K562 (cell line): ENCODE data around the gene MECP2. TPM values are rescaled to one million over a fixed set of nuclear protein-coding genes. Genes with fewer than 3 reads are reported as not detected.
A peak's percentile ranks its signal among the peaks of the same experiment; 100 is the strongest.

ENCODE experiments used
- ATAC-seq: fragments of 200-7000 bp; cut with Tn5 transposase; 3 replicates; pipeline ENCODE4 v1.9.1; 2020; ENCODE audit warnings: moderate library complexity
- BruUV-seq: library from RNA; stranded (reverse); fragments of 400-500 nt; replicated peaks from 2 replicates; lab custom pipeline; 2021; lab: Mats Ljungman, UMichigan
- CTCF ChIA-PET: fragments of 300-600 bp; formaldehyde crosslinking; extraction: SDS; loops from one replicate; lab custom pipeline; 2021; ENCODE audit warnings: low intra/inter-chr PET ratio; lab: Yijun Ruan, JAX
- POLR2A ChIA-PET: fragments of 300-600, 350-650 bp; sonication (Branson Sonifier 250); formaldehyde crosslinking; extraction: SDS; loops from one replicate; lab custom pipeline; 2021; ENCODE audit warnings: antibody characterized with exemption, inconsistent platforms; lab: Yijun Ruan, JAX
- DNase-seq, 4 experiments: peaks; one replicate each; pipeline versions ENCODE4 v3.0.0 to v3.0.0-alpha.2; 2011 to 2018; ENCODE audit warnings: low spot score in 3 of 4, mixed read lengths in 3 of 4; ENCODE audit errors: extremely low read depth in 1 of 4
- FAIRE-seq: peaks from 2 replicates; lab custom pipeline; 2011; peaks lifted over from hg19 to GRCh38; lab: Jason Lieb, UNC
- H2AFZ ChIP-seq: 2 replicates; pipeline ENCODE4 v1.6.0; 2011; ENCODE audit warnings: low read depth, low read length, control low read depth, inconsistent platforms
- H3K27ac ChIP-seq: fragments of 200-600 bp; 3 replicates; pipeline ENCODE4 v1.8.0; 2011; ENCODE audit warnings: low read depth, mild to moderate bottlenecking, control low read depth, inconsistent platforms, low read length, moderate library complexity, mixed read lengths; ENCODE audit errors: extremely low read depth
- H3K27me3 ChIP-seq, 2 experiments: fragments of 300-600 bp in 1 of 2; 2 replicates in 1 of 2; 3 replicates in 1 of 2; pipeline versions ENCODE4 v1.6.0 to v1.8.0; 2011; ENCODE audit warnings: inconsistent platforms in 2 of 2, low read length in 2 of 2, mild to moderate bottlenecking in 1 of 2, mixed read lengths in 1 of 2, moderate library complexity in 1 of 2; ENCODE audit not compliant: control insufficient read depth in 2 of 2, insufficient read depth in 2 of 2
- H3K36me3 ChIP-seq: fragments of 300-600 bp; 3 replicates; pipeline ENCODE4 v1.8.0; 2011; ENCODE audit warnings: mild to moderate bottlenecking, low read length, inconsistent platforms; ENCODE audit not compliant: control insufficient read depth, insufficient read depth
- H3K4me1 ChIP-seq, 2 experiments: fragments of 200-600 bp in 1 of 2; replicated peaks in 1 of 2; 2 replicates in 1 of 2; 3 replicates in 1 of 2; pipeline versions ENCODE4 v1.5.1 to v1.8.0; 2011; ENCODE audit warnings: inconsistent platforms in 2 of 2, low read length in 2 of 2, mild to moderate bottlenecking in 1 of 2, mixed read lengths in 1 of 2, moderate library complexity in 1 of 2; ENCODE audit not compliant: control insufficient read depth in 2 of 2, insufficient read depth in 2 of 2
- H3K4me2 ChIP-seq: 2 replicates; pipeline ENCODE4 v1.6.1; 2011; ENCODE audit warnings: low read length, control low read depth, inconsistent platforms, mixed read lengths; ENCODE audit not compliant: insufficient read depth
- H3K4me3 ChIP-seq: fragments of 200-600 bp; sonication (generic), shearing (Covaris generic); 2 replicates; pipeline ENCODE4 v1.5.1; 2016; ENCODE audit warnings: control low read depth, inconsistent platforms
- H3K79me2 ChIP-seq: fragments of 200-600 bp; 3 replicates; pipeline ENCODE4 v1.8.0; 2011; ENCODE audit warnings: low read length, inconsistent platforms; ENCODE audit not compliant: control insufficient read depth, insufficient read depth
- H3K9ac ChIP-seq, 2 experiments: 2 replicates each; pipeline versions ENCODE4 v1.6.0 to v1.6.1; 2011; ENCODE audit warnings: low read depth in 2 of 2, low read length in 2 of 2, control low read depth in 1 of 2, inconsistent platforms in 1 of 2, mild to moderate bottlenecking in 1 of 2, mixed read lengths in 1 of 2; ENCODE audit not compliant: insufficient read depth in 1 of 2
- H3K9me1 ChIP-seq: one replicate; pipeline ENCODE4 v1.6.0; 2011; ENCODE audit warnings: inconsistent platforms, mild to moderate bottlenecking, low read length, moderate library complexity; ENCODE audit not compliant: control insufficient read depth, insufficient read depth
- H3K9me3 ChIP-seq: replicated peaks from 2 replicates; pipeline ENCODE4 v1.5.1; 2011; ENCODE audit warnings: low read depth, low read length, inconsistent platforms; ENCODE audit not compliant: control insufficient read depth, insufficient read depth
- H4K20me1 ChIP-seq: replicated peaks from 2 replicates; pipeline ENCODE4 v1.6.1; 2011; ENCODE audit warnings: low read length, inconsistent platforms, mixed read lengths; ENCODE audit not compliant: control insufficient read depth, insufficient read depth
- CBX3 ChIP-seq, 2 experiments: IDR thresholded peaks; 1 replicate in 1 of 2; 2 replicates in 1 of 2; pipeline ENCODE4 v1.6.1; 2012; ENCODE audit warnings: inconsistent platforms in 2 of 2, low read length in 2 of 2, borderline replicate concordance in 1 of 2, control low read depth in 1 of 2
- FOXA3 ChIP-seq, 2 experiments: fragments of 450-650 bp in 1 of 2; sonication (generic) in 1 of 2; formaldehyde crosslinking; IDR thresholded peaks in 1 of 2; conservative IDR thresholded peaks in 1 of 2; 2 replicates each; pipeline versions ENCODE4 v1.4.0 to v1.8.0; 2020 to 2022; ENCODE audit warnings: mild to moderate bottlenecking in 2 of 2, missing genetic modification reagents in 1 of 2
- POLR3G ChIP-seq: IDR thresholded peaks from 2 replicates; pipeline ENCODE4 v1.6.1; 2011; ENCODE audit not compliant: insufficient read length, insufficient replicate concordance; ENCODE audit errors: extremely low read depth
- WHSC1 ChIP-seq: IDR thresholded peaks from one replicate; pipeline ENCODE4 v1.6.1; 2012; ENCODE audit warnings: low read length, control low read depth, inconsistent platforms
- ZBTB17 ChIP-seq: fragments of 450-650 bp; formaldehyde crosslinking; IDR thresholded peaks from 2 replicates; pipeline ENCODE4 v1.4.0; 2020; ENCODE audit warnings: mild to moderate bottlenecking
- ZNF431 ChIP-seq: sonication (generic); formaldehyde crosslinking; IDR thresholded peaks from 2 replicates; pipeline ENCODE4 v1.8.0; 2022; ENCODE audit warnings: mild to moderate bottlenecking, missing genetic modification reagents
- WGBS: fragments of 100-300 bp; shearing (Covaris generic); methylation state at CpG from one replicate; pipeline ENCODE4 v1.1.6; 2016; ENCODE audit warnings: low coverage, mixed read lengths; ENCODE audit not compliant: insufficient coverage; ENCODE audit errors: missing lambda C conversion rate; 5-methylcytosine and 5-hydroxymethylcytosine counted together
- in situ Hi-C: fragments of 300-500 bp; cut with MboI; formaldehyde crosslinking; loops from 4 replicates; pipeline ENCODE4 v1.15.0; 2018; ENCODE audit warnings: inconsistent platforms, mixed read lengths
- intact Hi-C: fragments of 100-400 bp; cut with micrococcal nuclease; formaldehyde crosslinking; loops from 2 replicates; pipeline ENCODE4 v1.14.2; 2022
- polyA plus RNA-seq, 8 experiments: library from polyadenylated mRNA; depleted of rRNA in 4 of 8; stranded (reverse) in 5 of 8; unstranded in 3 of 8; fragments of >200 nt; fragmentation: Nextera tagmentation in 2 of 8; fragmentation: Illumina TruSeq in 1 of 8; extraction: Ambion mirVana in 2 of 8; extraction: Trizol in 1 of 8; gene quantifications; 2 replicates each; pipeline versions ENCODE4 v1.2.1 to v1.2.3, GENCODE V29; 2011 to 2014; ENCODE audit warnings: inconsistent platforms in 1 of 8, missing spikeins in 1 of 8
- total RNA-seq, 7 experiments: library from RNA; depleted of rRNA in 6 of 7; stranded (reverse); fragments of >200 nt in 6 of 7; fragmentation: Illumina TruSeq in 2 of 7; extraction: Trizol in 2 of 7; gene quantifications; 2 replicates each; pipeline versions ENCODE4 v1.2.1 to v1.2.3, GENCODE V29; 2011 to 2021; ENCODE audit warnings: low replicate concordance in 1 of 7
- TF ChIP-seq, protein P1 (sequence below): fragments of 450-650 bp; IDR thresholded peaks from 2 replicates; pipeline ENCODE4 v1.6.1; 2016; ENCODE audit warnings: antibody characterized with exemption

MECP2 gene
- total and polyA plus RNA-seq, 9 of the 15 experiments (the other 6 are each of a cell fraction or from before 2014, with no cell fraction given): 2.1 to 50.9 (median 30.5) TPM

DNA sequence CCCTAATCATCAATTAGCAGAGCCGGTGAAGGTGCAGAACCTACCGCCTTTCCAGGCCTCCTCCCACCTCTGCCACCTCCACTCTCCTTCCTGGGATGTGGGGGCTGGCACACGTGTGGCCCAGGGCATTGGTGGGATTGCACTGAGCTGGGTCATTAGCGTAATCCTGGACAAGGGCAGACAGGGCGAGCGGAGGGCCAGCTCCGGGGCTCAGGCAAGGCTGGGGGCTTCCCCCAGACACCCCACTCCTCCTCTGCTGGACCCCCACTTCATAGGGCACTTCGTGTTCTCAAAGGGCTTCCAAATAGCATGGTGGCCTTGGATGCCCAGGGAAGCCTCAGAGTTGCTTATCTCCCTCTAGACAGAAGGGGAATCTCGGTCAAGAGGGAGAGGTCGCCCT, 43.2 kb upstream of the MECP2 start:
- H4K20me1 ChIP-seq: no peaks in the 10 kb centered on the region
- ChIA-PET CTCF (no interaction called here), POLR2A (no interaction called here)
- ATAC-seq (no peak), FAIRE-seq (no peak), DNase-seq (no peak)
- H3K79me2 ChIP-seq: no peaks in the 10 kb centered on the region
- no peaks in the 10 kb centered on the region for H3K36me3 ChIP-seq
- in situ Hi-C loops: loop anchor here (10.0 kb wide), 1 partner anchor 84 kb away; no protein-coding TSS in a partner anchor
- H3K27me3 ChIP-seq: no peaks in the 10 kb centered on the region
- no peaks in the 10 kb centered on the region for H3K9me3 ChIP-seq
- H3K9ac ChIP-seq: peak overlapping the region in 1 of 2 experiments; percentile 9; a peak in 1 of 4 replicates
- intact Hi-C loops: no loop called here
- no peak overlapping the region for H3K4me3 ChIP-seq
- H2AFZ ChIP-seq: no peak overlapping the region
- peaks cover 0 to 12% of the 10 kb centered on the region in 2 experiments; a peak in 3 of 5 replicates for H3K4me1 ChIP-seq
- TF ChIP-seq POLR3G: no peak
- TF ChIP-seq WHSC1: no peak
- TF ChIP-seq CBX3 (IDR thresholded peaks at IDR 0.05; ENCODE audit: borderline replicate concordance in 1 of 2, low read length in 2 of 2): no peak
- no peak for TF ChIP-seq FOXA3 (CRISPR knock-in tag; conservative IDR thresholded peaks at IDR 0.05 in 1 of 2, IDR thresholded peaks at IDR 0.05 in 1 of 2)
- H3K27ac ChIP-seq: no peak overlapping the region
- no TSS peak for BruUV-seq
- 48% methylated on average over 10 of the region's 10 CpGs for WGBS
- no peaks in the 10 kb centered on the region for H3K9me1 ChIP-seq
- no peak overlapping the region for H3K4me2 ChIP-seq

DNA sequence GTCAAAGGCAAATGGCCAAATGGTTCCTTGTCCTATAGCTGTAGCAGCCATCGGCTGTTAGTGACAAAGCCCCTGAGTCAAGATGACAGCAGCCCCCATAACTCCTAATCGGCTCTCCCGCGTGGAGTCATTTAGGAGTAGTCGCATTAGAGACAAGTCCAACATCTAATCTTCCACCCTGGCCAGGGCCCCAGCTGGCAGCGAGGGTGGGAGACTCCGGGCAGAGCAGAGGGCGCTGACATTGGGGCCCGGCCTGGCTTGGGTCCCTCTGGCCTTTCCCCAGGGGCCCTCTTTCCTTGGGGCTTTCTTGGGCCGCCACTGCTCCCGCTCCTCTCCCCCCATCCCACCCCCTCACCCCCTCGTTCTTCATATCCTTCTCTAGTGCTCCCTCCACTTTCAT, 42.7 kb upstream of the MECP2 start:
- H3K4me2 ChIP-seq: no peak overlapping the region
- no peaks in the 10 kb centered on the region for H3K79me2 ChIP-seq
- no peak overlapping the region for H3K4me3 ChIP-seq
- ChIA-PET POLR2A (no interaction called here), CTCF (no interaction called here)
- DNase-seq (no peak), ATAC-seq (no peak), FAIRE-seq (no peak)
- BruUV-seq: no TSS peak
- peaks cover 0 to 12% of the 10 kb centered on the region in 2 experiments; a peak in 3 of 5 replicates for H3K4me1 ChIP-seq
- 76% methylated on average over 5 of the region's 12 CpGs for WGBS
- H3K27me3 ChIP-seq: no peaks in the 10 kb centered on the region
- H3K36me3 ChIP-seq: no peaks in the 10 kb centered on the region
- no peaks in the 10 kb centered on the region for H3K9me3 ChIP-seq
- no peaks in the 10 kb centered on the region for H3K9me1 ChIP-seq
- intact Hi-C loops: no loop called here
- in situ Hi-C loops: loop anchor here (10.0 kb wide), 1 partner anchor 85 kb away; no protein-coding TSS in a partner anchor
- no peak overlapping the region for H3K9ac ChIP-seq
- H2AFZ ChIP-seq: no peak overlapping the region
- no peak overlapping the region for H3K27ac ChIP-seq
- no peaks in the 10 kb centered on the region for H4K20me1 ChIP-seq
- TF ChIP-seq ZNF431 (CRISPR knock-in tag) (no peak), ZBTB17 (no peak)
- TF ChIP-seq, protein P1, sequence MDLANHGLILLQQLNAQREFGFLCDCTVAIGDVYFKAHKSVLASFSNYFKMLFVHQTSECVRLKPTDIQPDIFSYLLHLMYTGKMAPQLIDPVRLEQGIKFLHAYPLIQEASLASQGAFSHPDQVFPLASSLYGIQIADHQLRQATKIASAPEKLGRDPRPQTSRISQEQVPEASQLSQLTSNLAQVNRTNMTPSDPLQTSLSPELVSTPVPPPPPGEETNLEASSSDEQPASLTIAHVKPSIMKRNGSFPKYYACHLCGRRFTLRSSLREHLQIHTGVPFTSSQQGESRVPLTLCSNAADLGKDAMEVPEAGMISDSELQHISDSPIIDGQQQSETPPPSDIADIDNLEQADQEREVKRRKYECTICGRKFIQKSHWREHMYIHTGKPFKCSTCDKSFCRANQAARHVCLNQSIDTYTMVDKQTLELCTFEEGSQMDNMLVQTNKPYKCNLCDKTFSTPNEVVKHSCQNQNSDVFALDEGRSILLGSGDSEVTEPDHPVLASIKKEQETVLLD: no peak
